Stimulated activated CD8-positive, alpha-beta memory T cell treated with anti-CD3 and anti-CD28 coated beads, Interleukin-7, amount 100 ng/mL, for 24 hours (primary cell): ENCODE results near the gene TPBGL.

Experiments
- DNase-seq: peaks from one replicate; pipeline ENCODE4 v3.0.0-alpha.2; 2020; ENCODE audit warnings: low read depth

TPBGL gene

DNA sequence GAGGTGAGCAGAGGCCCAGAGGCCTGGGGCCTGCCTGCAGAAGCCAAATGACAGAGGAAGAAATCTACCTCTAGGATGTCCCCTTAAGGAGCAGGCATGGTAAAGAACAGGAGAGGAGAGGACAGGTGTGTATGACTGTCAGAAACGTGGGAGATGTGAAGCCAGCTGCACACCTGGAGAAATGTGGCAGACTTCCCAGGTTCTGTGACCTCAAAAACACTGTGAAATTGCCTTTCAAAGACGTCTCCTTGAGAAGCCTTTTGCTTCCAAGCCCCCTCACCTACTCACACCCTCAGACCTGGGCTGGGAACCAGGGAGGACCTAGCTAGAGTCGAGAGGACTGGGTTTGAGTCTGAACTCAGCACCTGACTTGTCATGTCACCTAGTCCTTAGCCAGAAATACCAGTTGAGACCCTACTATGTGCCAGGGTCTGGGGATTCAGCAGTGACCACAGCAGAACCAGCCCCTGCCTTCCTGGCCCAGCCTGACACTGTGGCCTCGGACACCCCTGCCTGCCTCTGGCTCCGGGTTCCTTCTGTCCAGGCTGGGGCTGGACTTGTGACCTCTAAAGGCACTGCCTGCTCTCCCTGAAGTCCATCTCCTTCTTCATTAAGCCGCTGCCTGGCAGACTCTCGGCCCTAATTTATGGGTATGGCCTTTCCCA lies 5.6 kb downstream of the TPBGL start:
- no peak for DNase-seq

DNA sequence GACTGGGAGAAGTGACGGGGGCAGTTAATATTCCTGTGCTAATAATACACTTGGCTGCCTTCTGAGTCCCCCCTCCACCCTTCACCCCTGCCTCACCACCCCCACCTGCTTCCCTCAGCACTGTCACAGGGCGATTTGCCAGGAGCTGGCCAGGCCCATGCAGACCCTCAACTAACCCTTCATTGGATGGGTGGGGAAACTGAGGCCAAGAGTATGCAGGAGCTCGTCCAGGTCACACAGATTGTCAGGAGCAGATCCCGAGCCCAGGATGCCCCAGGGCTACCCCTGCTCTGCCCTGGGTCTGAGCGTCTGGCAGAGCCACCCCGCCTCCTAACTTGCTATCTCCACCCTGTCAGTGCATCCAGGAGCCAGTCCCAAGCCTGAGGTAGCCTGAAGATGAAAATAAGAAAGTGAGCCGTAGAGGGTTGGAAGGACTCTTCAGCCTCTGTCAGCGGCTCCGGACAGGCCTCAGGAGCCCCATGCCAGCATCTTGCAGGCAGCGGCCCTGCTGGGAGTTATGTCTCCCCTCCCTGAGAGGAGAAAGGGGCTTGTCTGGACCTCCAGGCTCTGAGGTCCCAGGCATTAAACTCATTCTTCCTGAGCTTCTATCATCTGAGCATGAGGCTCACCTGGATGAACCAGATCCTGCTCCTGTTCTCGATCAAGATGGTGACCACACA lies 6.2 kb downstream of the TPBGL start:
- no peak for DNase-seq

DNA sequence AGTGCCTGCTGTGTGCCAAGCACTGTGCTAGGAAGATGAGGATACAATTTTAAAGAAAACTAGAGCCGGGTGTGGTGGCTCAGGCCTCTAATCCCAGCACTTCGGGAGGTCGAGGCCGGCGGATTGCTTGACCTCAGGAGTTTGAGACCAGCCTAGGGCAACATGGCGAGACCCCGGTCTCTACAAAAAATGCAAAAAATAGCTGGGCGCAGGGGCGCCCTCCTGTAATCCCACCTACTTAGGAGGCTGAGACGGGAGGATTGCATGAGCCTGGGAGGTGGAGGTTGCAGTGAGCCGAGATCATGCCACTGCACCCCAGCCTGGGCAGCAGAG lies 8.3 kb downstream of the TPBGL start:
- DNase-seq, result no peak

DNA sequence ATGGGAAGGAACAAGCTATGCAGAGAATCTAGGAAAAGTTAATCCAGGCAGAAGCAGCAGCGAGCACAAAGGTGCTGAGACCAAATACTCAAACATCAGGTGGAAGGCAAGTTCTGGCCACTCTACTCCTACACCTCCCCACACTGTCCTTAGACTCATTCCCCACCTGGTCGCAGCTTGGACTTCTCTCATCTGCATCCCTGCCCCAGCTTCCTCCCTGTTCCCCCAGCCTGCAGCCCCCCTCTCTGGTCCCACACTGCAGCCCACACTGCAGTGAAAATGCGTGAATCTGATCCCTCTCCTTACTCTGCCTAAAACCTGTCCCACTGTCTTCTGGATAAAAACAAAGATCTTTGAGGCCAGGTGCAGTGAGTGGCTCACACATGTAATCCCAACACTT lies 9.1 kb downstream of the TPBGL start:
- no peak for DNase-seq

DNA sequence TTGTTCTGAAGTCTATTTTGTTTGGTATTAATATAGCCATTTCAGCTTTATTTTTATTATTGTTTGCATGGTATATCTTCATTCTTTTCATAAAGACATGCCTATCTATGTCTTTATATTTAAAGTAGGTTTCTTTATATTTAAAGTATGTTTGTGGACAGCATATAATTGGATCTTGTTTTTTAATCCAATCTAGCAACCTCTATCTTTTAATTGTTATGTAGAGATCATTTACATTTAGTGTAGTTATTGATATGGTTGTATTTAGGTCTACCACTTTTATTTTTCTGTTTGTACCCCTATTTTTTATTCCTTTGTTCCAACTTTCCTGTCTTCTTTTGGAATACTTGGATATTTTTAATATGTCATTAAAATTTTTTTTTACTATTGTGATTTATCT lies 13.8 kb downstream of the TPBGL start:
- DNase-seq, result no peak

DNA sequence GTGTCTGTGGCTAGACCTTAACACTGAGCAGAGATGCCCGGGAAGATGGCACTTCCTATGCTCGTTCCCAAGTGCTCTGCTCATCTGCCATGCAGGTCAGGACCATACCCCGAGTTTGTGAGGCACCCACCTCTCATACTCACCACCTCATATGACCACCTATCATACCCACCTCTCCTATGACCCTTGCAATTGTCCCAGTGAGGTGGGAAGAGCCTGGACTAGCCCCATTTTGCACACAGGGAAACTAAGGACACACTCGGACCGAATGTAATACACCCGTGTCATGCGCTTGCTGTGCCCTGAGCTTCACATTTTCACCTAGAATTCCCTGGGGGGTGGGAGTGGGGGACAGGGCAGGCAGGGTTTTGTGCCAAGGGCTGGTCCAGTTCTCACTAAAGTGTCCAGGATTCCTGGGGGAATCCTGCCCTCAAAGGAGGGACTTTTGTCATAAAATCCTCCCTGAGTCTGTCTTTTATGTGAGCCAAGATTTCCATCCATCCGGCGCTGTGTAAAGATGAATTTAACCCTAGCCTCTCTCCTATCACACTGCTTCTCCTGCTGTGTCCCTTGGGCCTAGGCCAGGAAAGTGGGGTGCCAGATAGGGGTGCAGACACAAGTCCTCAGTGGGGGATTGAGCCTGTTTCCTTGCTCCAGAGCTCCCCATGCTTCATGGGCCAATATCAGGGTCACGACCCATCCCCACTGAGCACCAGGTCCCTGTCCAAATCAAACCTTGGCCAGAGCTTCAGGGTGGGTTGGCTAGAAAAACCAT lies 20.0 kb downstream of the TPBGL start:
- DNase-seq, result no peak

DNA sequence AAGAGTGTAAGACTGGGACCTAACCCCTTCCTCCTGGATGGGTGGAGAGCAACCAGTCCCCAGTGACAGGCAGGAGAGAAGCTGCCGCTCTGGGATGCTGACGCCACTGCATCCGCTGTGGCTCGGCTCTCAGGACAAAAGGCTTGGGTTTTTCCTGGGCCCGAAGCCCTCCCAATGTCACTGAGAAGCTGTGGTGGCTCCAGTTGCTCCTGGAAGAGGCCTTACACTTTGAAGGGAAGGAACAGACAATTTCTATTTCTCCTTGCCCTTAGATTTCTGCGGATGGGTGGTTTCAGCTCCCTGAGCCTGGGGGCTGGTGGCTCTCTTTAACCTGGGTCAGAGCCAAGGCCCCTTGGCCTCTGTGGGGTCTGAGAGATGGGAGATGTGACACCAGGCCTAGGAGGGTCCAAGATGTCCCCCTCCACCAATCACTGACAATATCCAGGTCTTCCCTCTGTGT lies 21.4 kb downstream of the TPBGL start:
- DNase-seq, result no peak

DNA sequence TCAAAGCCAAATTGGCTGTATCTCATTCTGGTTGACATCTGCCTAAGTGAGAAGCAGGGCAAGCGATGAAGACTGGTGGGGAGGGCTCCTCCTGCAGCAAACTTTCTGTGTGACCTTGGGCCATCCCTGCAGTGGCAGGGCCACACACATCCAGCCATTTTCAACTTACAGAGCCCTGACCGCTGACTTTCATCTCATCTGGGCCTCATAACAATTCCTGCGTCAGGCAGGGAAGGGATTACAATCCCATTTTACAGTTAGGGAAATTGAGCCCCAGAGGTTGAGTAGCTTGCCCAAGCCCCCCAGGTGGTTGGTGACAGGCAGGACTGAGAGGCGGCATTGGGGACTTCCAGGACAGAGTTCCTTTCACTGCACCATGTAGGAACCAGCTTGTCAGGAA lies 21.9 kb downstream of the TPBGL start:
- DNase-seq, result no peak

DNA sequence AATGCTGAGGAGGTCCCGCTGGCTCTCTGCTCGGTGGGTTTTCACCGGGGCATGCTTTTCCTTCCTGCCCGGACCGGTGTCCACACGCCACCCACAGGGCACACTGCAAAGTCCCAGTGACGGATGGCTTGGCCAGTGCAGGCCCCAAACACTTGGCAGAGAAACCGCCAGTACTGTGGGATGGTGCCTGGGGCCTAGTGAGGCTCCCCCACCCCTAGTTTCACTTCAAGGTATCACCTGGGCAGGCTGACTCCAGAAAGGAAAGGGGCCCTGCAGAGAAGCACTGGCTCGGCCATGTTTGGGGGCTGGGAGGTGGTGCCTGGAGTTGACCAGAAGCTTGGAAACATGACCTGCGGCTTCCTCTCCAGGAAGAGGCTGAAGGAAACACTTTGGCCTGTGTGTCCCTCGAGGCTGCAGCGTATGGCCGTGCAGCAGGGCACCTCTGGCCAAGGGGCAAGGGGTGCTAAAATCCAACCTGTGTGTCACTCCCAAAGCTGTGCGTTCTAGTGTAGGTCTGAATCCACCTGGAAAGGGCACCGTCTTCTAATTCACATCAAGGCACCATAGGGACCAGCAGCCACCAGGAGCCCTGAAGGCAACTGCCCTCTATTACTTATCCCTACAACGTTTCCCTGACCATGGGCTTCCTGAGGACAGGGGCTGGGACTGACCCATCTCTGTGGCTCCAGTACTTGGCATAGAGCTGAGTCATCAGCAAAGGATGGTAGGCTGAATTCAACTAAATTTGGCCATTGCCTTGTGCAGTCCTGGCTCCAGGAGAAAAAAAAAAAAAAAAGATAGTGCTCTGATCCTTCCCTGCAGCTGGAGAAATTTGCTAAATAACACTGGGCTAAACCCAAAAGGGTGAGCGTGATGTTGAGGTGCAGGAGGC lies 22.6 kb downstream of the TPBGL start:
- no peak for DNase-seq

DNA sequence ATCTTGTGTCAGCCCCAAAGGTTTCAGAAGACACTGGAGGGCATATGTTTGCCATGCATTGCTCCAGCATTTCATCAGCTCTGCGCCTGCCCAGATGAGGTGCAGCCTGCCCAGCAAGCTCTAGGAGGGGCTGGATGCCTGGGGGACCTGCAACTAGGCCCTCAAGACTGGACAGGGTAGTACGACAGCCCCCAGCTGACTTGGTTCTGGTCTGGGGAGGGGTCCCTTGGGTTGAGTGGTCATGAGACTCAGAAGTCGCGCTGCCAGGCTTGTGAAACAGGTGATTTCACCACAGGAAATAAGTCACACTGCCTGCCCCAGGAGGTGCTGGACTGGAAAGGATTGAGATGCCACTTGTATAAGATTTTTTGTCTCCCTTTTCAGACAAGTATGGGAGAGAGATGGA lies 23.4 kb downstream of the TPBGL start:
- DNase-seq, result no peak

DNA sequence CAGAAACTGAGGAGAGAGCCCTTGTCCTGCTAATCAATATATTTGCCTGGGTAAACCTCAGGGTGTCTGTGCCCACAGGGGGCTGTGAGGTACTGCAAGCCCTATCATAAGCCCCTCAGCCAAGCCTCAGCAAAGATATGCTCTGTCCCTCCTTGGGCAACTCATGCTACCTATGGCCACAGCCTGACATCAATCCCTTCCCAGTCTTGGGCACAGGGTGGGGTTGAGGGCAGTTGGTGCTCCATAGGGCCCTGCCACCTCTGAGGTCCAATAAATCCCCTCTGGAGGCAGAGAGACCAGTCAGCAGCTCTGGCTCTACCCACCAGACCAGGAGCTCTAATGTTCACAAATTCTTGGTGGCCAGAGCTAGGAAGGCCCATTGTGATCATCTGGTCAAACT lies 23.8 kb downstream of the TPBGL start:
- no peak for DNase-seq

DNA sequence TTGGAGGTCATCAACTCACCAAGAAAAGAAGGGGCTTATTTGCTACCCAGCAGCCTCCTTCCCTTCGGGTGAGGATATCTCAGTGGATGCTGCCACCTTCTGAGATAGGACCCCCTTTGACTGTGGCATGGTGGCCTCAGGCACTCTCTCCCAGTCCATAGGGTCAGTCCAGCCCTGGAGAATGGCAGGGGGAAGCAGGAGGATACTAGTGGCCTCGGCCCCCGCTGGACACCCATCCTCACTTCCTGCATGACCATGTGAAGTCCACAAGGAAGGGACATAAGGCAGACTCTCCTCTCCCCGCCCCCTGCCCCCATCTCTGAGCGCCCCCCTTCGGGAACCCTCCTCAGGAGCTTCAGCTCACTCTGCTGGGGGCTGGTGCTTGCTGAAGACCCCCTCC lies 24.4 kb downstream of the TPBGL start:
- DNase-seq, result no peak

DNA sequence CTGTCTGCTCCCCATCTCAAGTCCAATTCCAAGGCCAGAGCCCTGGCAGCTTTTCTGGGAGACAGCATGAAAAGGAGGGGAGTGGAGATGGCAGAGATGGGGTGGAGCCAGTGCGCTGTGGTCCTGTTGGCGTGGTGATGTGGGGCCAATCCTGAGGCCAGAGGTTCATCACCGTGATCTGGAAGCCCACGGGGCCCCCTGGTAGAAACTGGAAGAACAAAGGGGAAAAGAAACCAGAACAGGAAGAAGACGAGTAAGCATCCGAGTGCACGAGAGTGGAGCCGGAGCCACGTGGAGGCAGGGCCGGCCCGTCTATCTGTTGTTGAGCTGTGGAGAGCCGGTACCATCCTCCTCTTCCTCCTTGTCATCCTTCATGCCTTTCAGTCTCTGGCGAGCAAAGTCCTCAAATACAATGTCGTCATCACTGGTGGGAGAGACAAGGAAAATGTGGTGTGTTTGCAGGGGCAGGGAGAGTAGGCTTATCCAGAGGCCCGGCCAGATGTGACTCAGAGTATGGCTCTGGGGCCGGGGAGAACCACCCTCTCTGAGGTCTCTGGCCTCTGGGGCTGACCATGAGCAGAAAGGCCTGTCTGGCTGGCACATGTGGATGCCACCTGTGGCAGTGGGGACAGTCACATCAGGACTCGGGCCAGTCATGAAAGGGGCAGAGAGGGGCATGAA lies 25.4 kb downstream of the TPBGL start:
- no peak for DNase-seq

DNA sequence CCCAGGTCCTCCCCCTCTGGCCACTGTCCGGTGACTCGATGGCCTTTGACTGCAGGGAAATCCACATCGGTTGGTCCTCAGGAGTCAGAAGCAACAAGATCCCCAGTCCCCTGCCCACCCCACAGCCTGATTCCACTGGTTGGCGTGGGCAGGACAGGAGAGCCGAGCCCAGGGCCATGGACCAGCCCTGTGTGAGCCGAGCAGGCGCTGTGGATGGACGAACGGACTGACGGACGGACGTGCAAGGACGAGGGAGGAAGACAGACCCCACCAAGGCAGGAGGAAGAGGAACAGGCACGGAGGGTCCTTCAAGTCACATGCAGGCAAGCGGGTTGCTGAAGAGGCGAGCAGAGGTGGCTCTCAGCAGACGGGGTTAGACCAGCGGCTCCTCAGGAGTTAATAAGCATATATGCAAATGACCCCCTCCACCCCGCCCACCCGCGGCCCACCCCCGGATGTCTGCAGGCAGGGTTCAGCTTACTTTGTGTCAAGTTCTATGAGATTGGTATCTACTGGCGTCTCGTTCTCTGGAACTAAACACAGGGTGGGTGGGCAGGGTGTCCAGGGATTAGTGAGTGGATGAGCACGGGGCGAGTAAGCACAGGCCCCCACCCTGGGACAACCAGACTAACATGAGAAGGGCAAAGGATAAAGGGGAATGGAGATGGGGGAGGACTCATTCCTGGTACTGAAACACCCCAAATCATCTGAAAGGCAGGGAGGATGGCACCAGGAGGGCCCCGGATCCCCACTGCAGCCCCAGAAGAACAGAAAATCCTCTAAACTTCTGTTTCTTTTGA lies 26.8 kb downstream of the TPBGL start:
- no peak for DNase-seq

DNA sequence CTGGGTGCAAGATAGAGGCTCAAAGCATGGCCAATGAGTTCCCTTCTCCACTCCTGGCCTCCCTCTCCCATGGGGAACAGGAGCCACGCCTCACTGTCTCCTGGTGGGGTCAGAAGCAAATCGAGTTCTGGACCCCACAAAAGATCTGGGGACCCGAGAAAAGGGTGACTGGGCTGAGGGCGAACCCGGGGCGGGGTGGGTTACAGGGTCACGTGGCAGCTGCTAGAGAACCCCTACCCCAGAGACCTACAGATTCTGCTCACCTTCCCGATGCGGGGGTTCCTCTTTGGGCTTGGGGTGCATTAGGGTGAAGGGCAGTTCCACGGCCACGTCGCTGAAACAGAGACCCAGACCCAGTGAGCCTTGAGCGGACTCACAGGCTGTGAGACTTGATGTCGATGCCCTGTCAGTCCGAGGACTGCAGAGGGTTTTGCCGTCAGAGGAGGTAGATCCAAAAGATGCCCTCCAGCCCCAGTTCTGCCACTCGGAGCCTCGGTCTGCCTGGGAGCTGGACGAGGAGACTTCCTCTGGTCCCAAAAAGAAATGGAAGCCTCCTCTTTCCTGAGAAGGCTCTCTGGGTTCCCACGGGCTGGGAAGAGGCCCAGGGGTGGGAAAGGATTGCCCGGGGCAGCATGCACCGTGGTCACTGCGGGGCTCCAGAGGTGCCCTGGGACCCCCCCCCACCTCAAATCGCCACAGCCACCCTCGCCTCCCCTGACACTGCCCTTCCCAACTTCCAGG lies 28.2 kb downstream of the TPBGL start:
- no peak for DNase-seq

DNA sequence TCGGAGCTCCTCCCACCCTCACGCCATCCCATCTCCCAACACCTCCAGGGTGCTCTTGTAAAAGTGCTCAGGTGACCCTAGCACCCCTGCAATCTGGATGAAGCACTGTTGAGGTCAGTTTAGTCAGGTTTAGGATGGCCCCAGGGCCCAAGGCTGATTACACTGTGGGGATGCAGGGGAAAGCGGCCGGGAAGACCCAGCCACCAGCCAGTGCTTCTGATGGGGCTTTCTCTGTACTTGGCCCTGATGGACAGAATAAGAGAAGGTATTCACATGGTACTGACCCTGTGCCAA lies 28.7 kb downstream of the TPBGL start:
- no peak for DNase-seq

DNA sequence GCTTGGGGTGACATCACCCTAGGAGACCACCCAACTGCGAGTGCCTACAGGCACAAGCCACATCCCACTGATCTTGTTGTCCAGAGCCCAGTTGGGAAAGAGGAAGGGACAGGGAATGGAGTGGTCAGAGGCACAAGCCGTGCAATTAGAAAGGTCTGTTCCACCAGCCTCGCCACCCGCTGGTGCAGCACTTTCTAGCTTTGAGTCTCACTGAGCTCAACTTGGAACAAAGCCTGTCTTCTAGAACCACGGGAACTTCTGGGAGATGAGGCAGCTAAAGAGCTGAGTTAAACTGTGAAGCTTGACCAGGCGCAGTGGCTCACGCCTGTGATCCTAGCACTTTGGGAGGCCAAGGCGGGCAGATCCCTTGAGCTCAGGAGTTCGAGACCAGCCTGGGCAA lies 29.3 kb downstream of the TPBGL start:
- DNase-seq, result no peak

DNA sequence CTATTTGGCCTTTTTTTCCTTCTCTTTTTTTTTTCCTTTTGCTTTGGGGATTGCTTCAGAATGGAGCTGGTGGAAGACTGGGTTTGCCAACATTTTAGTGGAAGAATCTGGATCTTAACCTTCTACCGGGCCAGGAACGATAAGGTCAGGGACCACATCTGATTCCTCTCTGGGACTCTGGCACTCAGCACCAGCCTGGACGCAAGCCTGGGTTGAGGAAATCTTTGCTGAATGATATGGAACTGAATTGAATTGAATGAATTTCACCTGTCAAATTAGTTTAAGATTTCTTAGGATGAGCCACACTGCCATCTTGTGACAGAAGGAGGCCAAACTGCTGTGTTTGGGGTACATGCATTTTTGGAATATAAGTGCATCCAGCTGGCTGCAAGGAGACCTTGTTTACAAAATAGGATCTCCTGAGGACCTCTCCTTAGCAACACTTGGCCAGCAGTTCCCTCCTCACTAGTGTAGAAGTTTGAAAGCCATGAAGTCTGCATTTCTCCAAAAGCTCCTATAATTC lies 30.4 kb downstream of the TPBGL start:
- DNase-seq, result no peak

DNA sequence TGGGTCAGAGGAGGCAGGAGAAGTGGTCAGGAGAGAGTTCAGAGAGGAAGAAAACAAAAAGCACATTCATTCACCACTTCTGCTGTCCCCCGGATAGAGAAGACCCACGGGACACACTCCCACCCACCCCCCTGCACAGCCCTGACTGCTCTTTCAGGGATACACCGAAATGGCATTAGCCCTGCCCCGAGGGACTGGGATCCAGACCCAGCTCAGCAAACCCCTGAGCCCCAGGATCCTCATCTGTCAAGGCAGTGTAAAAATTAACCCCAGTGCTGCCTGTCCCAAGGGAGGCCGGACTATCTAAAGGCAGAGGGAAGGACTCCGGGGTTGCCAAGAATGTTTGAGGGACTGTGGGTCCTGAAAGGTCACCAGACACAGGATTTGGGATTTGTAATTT lies 31.2 kb downstream of the TPBGL start:
- no peak for DNase-seq

DNA sequence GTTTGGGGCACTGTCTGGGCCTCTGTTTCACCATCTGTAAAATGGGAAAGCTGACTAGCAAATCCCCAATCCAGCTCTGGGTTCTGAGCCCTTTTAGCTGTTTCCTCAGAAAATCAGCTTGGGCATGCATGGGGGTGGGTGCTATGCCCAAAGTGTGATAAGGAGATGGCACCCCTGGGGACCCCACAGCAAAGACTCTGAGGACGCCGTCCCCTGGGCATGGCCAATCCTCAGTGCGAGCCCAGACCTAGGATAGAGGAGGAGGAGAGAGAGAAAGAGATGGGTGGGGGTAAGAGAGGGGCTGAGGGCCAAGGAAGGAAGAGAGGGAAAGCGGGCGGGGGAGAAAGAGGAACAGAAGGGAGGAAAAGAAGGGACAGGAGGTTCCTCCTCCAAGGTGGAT lies 31.8 kb downstream of the TPBGL start:
- DNase-seq, result no peak
